Ishikawa (cell line): ENCODE data around the gene DCLK1.

ENCODE experiments used
- CEBPB ChIP-seq: IDR thresholded peaks from 2 replicates; pipeline ENCODE4 v1.6.1; 2012
- CREB1 ChIP-seq: IDR thresholded peaks from 2 replicates; pipeline ENCODE4 v1.6.1; 2012; ENCODE audit warnings: low read depth
- EGR1 ChIP-seq: IDR thresholded peaks from 2 replicates; pipeline ENCODE4 v1.6.1; 2012
- EP300 ChIP-seq: IDR thresholded peaks from 2 replicates; pipeline ENCODE4 v1.6.1; 2012; ENCODE audit warnings: borderline replicate concordance
- FOXM1 ChIP-seq: IDR thresholded peaks from 2 replicates; pipeline ENCODE4 v1.6.1; 2012; ENCODE audit warnings: low read depth, borderline replicate concordance
- MAX ChIP-seq: IDR thresholded peaks from 2 replicates; pipeline ENCODE4 v1.6.1; 2012
- NFIC ChIP-seq: IDR thresholded peaks from 2 replicates; pipeline ENCODE4 v1.6.1; 2012
- RAD21 ChIP-seq: IDR thresholded peaks from 2 replicates; pipeline ENCODE4 v1.6.1; 2012; ENCODE audit warnings: low read depth
- REST ChIP-seq: IDR thresholded peaks from 2 replicates; pipeline ENCODE4 v1.6.1; 2012; ENCODE audit warnings: low read depth, mild to moderate bottlenecking
- TAF1 ChIP-seq: IDR thresholded peaks from 2 replicates; pipeline ENCODE4 v1.6.1; 2012; ENCODE audit warnings: low read depth, mild to moderate bottlenecking
- TCF12 ChIP-seq: IDR thresholded peaks from 2 replicates; pipeline ENCODE4 v1.6.1; 2012; ENCODE audit warnings: low read depth
- TEAD4 ChIP-seq: IDR thresholded peaks from 2 replicates; pipeline ENCODE4 v1.6.1; 2012
- USF1 ChIP-seq: IDR thresholded peaks from 2 replicates; pipeline ENCODE4 v1.6.1; 2012
- YY1 ChIP-seq: IDR thresholded peaks from 2 replicates; pipeline ENCODE4 v1.6.1; 2012; ENCODE audit warnings: low read depth
- ZBTB7A ChIP-seq: IDR thresholded peaks from 2 replicates; pipeline ENCODE4 v1.6.1; 2012; ENCODE audit warnings: low read depth

The DCLK1 gene

GRCh38 chr13:35889560-35889959 lies 241.6 kb downstream of the DCLK1 start:
- TF ChIP-seq CREB1 (no peak), TAF1 (no peak), RAD21 (no peak), USF1 (no peak), ZBTB7A (no peak), TCF12 (no peak), TEAD4 (no peak), EP300 (no peak), FOXM1 (no peak), REST (no peak), CEBPB (no peak), YY1 (no peak), NFIC (no peak), EGR1 (no peak), MAX (no peak)

GRCh38 chr13:35888981-35889380 lies 242.2 kb downstream of the DCLK1 start:
- TF ChIP-seq EP300 = no peak
- TF ChIP-seq YY1 = no peak
- TF ChIP-seq RAD21 = no peak

- no peak for TF ChIP-seq YY1
- no peak for TF ChIP-seq TEAD4
Observed at GRCh38 chr13:35888457-35888883, 242.7 kb downstream of the DCLK1 start.

GRCh38 chr13:35887115-35887666 lies 244.0 kb downstream of the DCLK1 start:
- TF ChIP-seq USF1 (no peak), CEBPB (no peak), ZBTB7A (no peak), REST (no peak), YY1 (no peak), FOXM1 (no peak), TAF1 (no peak), EGR1 (no peak), MAX (no peak), RAD21 (no peak), EP300 (no peak), NFIC (no peak)

GRCh38 chr13:35886332-35887114 lies 244.7 kb downstream of the DCLK1 start:
- TF ChIP-seq CEBPB (no peak), TCF12 (no peak), USF1 (no peak), TEAD4 (no peak), MAX (no peak), EGR1 (no peak), TAF1 (no peak), RAD21 (no peak), FOXM1 (no peak), ZBTB7A (no peak), REST (no peak), EP300 (no peak), CREB1 (no peak)
